Right atrium auricular region (tissue), 2 donors: Measurements from ENCODE around the gene NIT1. TPM values are rescaled to one million over a fixed set of nuclear protein-coding genes. Genes with fewer than 3 reads are reported as not detected.

ENCODE experiments used
- DNase-seq: peaks from one replicate; pipeline ENCODE4 v3.0.0-alpha.2; 2019; ENCODE audit warnings: low spot score
- H3K27ac ChIP-seq, 2 donors: fragments of 200-600 bp; sonication (generic); 1 replicate in 1 of 2; 2 replicates in 1 of 2; pipeline ENCODE4 v1.5.1; 2016 to 2019
- H3K27me3 ChIP-seq, 2 donors: fragments of 200-600 bp; sonication (generic); one replicate each; pipeline versions ENCODE4 v1.5.1 to v1.6.0; 2017 to 2019
- H3K36me3 ChIP-seq: fragments of 200-600 bp; sonication (generic); one replicate; pipeline ENCODE4 v1.5.1; 2016
- H3K4me1 ChIP-seq, 2 donors: fragments of 200-600 bp; sonication (generic); one replicate each; pipeline versions ENCODE4 v1.5.1 to v1.6.0; 2017 to 2019
- H3K4me3 ChIP-seq, 2 donors: fragments of 200-600 bp; sonication (generic); 1 replicate in 1 of 2; 2 replicates in 1 of 2; pipeline ENCODE4 v1.5.1; 2017 to 2019; ENCODE audit warnings: mild to moderate bottlenecking in 1 of 2, moderate library complexity in 1 of 2
- H3K9me3 ChIP-seq, 2 donors: fragments of 200-600 bp; sonication (generic); one replicate each; pipeline ENCODE4 v1.5.1; 2019
- total RNA-seq, 2 donors: library from RNA; depleted of rRNA; stranded (reverse); fragments of >200 nt; gene quantifications; one replicate each; pipeline ENCODE4 v1.1.0, GENCODE V29; 2016
- TF ChIP-seq, protein P1 (sequence below), 2 donors: fragments of 200-600 bp; sonication (generic); IDR thresholded peaks; one replicate each; pipeline ENCODE4 v1.5.1; 2019; ENCODE audit warnings: antibody characterized with exemption in 2 of 2

The NIT1 gene
- total RNA-seq, 2 donors from 2014 or later: 19.1 to 26.0 TPM

- peaks cover 21% of the 10 kb centered on the region for H3K36me3 ChIP-seq
- TF ChIP-seq, protein P1, sequence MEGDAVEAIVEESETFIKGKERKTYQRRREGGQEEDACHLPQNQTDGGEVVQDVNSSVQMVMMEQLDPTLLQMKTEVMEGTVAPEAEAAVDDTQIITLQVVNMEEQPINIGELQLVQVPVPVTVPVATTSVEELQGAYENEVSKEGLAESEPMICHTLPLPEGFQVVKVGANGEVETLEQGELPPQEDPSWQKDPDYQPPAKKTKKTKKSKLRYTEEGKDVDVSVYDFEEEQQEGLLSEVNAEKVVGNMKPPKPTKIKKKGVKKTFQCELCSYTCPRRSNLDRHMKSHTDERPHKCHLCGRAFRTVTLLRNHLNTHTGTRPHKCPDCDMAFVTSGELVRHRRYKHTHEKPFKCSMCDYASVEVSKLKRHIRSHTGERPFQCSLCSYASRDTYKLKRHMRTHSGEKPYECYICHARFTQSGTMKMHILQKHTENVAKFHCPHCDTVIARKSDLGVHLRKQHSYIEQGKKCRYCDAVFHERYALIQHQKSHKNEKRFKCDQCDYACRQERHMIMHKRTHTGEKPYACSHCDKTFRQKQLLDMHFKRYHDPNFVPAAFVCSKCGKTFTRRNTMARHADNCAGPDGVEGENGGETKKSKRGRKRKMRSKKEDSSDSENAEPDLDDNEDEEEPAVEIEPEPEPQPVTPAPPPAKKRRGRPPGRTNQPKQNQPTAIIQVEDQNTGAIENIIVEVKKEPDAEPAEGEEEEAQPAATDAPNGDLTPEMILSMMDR (IDR thresholded peaks at IDR 0.05): no peak
- H3K9me3 ChIP-seq: no peaks in the 10 kb centered on the region
- peak overlapping the region; percentile 84 to 89 for H3K27ac ChIP-seq
- no peak for DNase-seq
- H3K4me1 ChIP-seq: peaks cover 0 to 38% of the 10 kb centered on the region in 2 donors
- no peaks in the 10 kb centered on the region for H3K27me3 ChIP-seq
- peak overlapping the region; percentile 75 to 90 for H3K4me3 ChIP-seq
Observed at GRCh38 chr1:161164901-161165610, 47.2 kb downstream of the NIT1 start.

DNA sequence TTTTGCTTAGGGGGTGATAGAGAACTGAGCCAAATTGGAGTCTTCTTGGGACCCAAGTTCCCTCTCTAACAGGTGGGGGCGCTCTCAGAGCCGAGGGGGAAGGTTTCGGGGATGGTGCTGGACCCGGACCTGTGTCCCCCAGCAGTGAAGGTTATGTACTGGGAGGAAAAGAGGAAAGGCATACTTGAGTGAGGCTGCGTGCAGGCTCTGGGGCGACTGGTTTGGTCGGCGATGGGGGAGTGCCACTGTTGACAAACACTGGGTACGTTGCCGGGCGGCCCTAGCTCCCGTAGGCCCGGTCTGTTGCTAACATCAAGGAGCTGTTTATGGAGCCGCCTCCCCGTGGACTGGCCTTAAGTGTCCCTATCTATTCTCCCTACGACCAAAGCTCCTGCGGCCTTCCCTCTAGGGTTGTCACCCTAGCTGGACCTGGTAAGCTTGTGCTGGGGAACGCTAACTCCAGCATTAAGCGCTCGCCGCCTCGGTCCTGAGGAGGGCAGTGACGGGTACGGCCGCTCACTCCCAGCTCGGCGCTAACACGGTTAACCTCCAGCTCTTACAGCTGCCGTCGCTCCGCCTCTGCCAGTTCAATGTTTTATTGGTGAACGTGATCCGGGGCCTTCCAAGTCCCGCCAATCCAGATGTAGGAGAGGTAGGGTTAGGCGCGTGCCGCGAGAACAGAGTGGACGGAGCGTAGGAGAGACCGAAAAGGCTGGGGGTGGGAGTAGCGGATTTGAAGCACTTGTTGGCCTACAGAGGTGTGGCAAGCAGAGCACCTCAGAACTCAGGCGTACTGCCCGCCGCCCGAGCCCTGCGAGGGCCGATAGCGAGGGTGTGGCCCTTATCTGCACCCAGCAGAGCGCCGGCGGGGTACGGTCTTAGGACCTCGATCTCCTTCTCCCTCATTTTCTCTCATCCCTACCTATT lies 48.1 kb downstream of the NIT1 start, which contains the start of gene PPOX:
Gene PPOX (plus strand): TSS at position 685 of the 927 bp plus-strand sequence. CDS start 422 bp downstream, outside the sequence.
- peaks cover 0 to 28% of the 10 kb centered on the region in 2 donors for H3K4me1 ChIP-seq
- H3K9me3 ChIP-seq: no peaks in the 10 kb centered on the region
- TF ChIP-seq, protein P1 (IDR thresholded peaks at IDR 0.05): peak; percentile 37 to 61
- peak; percentile 99 for DNase-seq
- H3K27me3 ChIP-seq: no peaks in the 10 kb centered on the region
- peak within 1 kb of the TSS; percentile 75 to 90 for H3K4me3 ChIP-seq
- peak within 1 kb of the TSS; percentile 84 to 89 for H3K27ac ChIP-seq
- H3K36me3 ChIP-seq: peaks cover 30% of the 10 kb centered on the region

DNA sequence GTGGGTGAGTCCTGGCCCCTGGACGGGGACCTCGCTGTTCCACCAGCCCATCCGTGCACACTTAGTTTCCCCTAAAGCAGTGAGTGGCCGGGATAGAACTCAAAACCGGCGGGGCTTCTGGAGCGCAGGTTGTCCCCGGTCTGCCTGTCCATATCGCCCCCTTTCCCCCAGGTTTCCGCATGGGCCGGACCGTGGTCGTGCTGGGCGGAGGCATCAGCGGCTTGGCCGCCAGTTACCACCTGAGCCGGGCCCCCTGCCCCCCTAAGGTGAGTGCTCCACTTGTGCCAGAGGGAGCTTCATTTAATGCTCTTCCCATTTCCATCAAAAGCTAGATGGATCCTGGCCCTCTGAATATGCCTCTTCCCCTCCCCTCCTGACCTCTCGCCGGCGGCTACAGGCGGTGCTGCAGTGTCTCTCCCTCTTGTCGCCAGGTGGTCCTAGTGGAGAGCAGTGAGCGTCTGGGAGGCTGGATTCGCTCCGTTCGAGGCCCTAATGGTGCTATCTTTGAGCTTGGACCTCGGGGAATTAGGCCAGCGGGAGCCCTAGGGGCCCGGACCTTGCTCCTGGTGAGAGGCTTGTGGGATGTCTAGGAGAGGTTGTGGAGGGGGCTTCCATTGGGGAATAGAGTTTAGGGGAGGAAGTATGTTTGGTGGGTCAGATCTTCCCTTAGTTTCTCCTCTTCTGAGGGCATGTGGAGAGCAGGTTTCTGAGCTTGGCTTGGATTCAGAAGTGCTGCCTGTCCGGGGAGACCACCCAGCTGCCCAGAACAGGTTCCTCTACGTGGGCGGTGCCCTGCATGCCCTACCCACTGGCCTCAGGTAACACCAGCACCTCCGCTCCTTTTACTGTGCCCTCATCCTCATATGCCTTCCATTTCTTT lies 49.0 kb downstream of the NIT1 start:
- Histone ChIP-seq H3K27me3 (no peaks in the 10 kb centered on the region), H3K4me1 (peaks cover 0 to 19% of the 10 kb centered on the region in 2 donors), H3K9me3 (no peaks in the 10 kb centered on the region), H3K36me3 (peaks cover 39% of the 10 kb centered on the region), H3K27ac (peak overlapping the region; percentile 84 to 89), H3K4me3 (peak overlapping the region; percentile 75 to 90)
- TF ChIP-seq, protein P1 (IDR thresholded peaks at IDR 0.05): no peak
- no peak for DNase-seq

GRCh38 chr1:161168906-161169305 lies 51.0 kb downstream of the NIT1 start:
- TF ChIP-seq, protein P1 (IDR thresholded peaks at IDR 0.05): no peak
- peaks cover 3 to 34% of the 10 kb centered on the region in 2 donors for H3K4me1 ChIP-seq

More at GRCh38 chr1:161168906-161169305, 51.0 kb downstream of the NIT1 start:
- no peak overlapping the region for H3K4me3 ChIP-seq
- H3K27ac ChIP-seq: no peak overlapping the region
- DNase-seq: no peak
- H3K9me3 ChIP-seq: no peaks in the 10 kb centered on the region
- H3K27me3 ChIP-seq: no peaks in the 10 kb centered on the region
- H3K36me3 ChIP-seq: peaks cover 52% of the 10 kb centered on the region

Other genes starting within 250 kb of the NIT1 start
- gene ITLN1, start 232.9 kb upstream of the NIT1 start, total RNA-seq: 1,000 to 10,000 TPM; 1,064 to 3,973 TPM
- 1 to 10 TPM; 2.0 to 6.3 TPM for gene ITLN2, start 163.3 kb upstream of the NIT1 start, total RNA-seq
- 10 to 100 TPM; 11.2 to 26.2 TPM for gene F11R, start 97.0 kb upstream of the NIT1 start, total RNA-seq
- gene TSTD1, start 79.1 kb upstream of the NIT1 start, total RNA-seq: 100 to 1,000 TPM in 1 of 2 donors, 10 to 100 TPM in 1; 95.0 to 118 TPM
- 10 to 100 TPM; 21.7 to 25.5 TPM for gene USF1, start 72.1 kb upstream of the NIT1 start, total RNA-seq
- gene ARHGAP30, start 48.2 kb upstream of the NIT1 start, total RNA-seq: 1 to 10 TPM; 1.4 to 4.6 TPM
- gene NECTIN4, start 28.5 kb upstream of the NIT1 start, total RNA-seq: under 1 TPM in 1 of 2 donors, not detected in 1; 0.75 TPM
- gene KLHDC9, start 19.7 kb upstream of the NIT1 start, total RNA-seq: 1 to 10 TPM; 2.9 to 7.8 TPM
- gene PFDN2, start 68 bp upstream of the NIT1 start, total RNA-seq: 10 to 100 TPM; 39.9 to 42.2 TPM
- 10 to 100 TPM; 21.8 to 28.9 TPM for gene DEDD, start 14.6 kb downstream of the NIT1 start, total RNA-seq
- gene UFC1, start 35.9 kb downstream of the NIT1 start, total RNA-seq: 10 to 100 TPM; 53.0 to 77.4 TPM
- gene USP21, start 41.4 kb downstream of the NIT1 start, total RNA-seq: 10 to 100 TPM; 13.5 to 14.4 TPM
- gene PPOX, start 48.3 kb downstream of the NIT1 start, total RNA-seq: 1 to 10 TPM; 8.3 to 9.6 TPM
- 10 to 100 TPM; 24.3 to 32.7 TPM for gene B4GALT3, start 59.4 kb downstream of the NIT1 start, total RNA-seq
- 10 to 100 TPM; 12.6 to 19.5 TPM for gene ADAMTS4, start 80.9 kb downstream of the NIT1 start, total RNA-seq
- 100 to 1,000 TPM; 148 to 311 TPM for gene NDUFS2, start 84.3 kb downstream of the NIT1 start, total RNA-seq
- gene FCER1G, start 97.2 kb downstream of the NIT1 start, total RNA-seq: 10 to 100 TPM; 16.8 to 77.8 TPM
- gene APOA2, start 105.5 kb downstream of the NIT1 start, total RNA-seq: not detected
- gene TOMM40L, start 108.0 kb downstream of the NIT1 start, total RNA-seq: 10 to 100 TPM; 23.9 to 35.3 TPM
- gene NR1I3, start 120.1 kb downstream of the NIT1 start, total RNA-seq: not detected
- gene PCP4L1, start 140.6 kb downstream of the NIT1 start, total RNA-seq: under 1 TPM in 1 of 2 donors, not detected in 1; 0.59 TPM
- 1 to 10 TPM; 1.7 to 5.1 TPM for gene MPZ, start 191.9 kb downstream of the NIT1 start, total RNA-seq
- 100 to 1,000 TPM in 1 of 2 donors, 10 to 100 TPM in 1; 37.8 to 151 TPM for gene SDHC, start 196.3 kb downstream of the NIT1 start, total RNA-seq
- not detected for gene CFAP126, start 249.8 kb downstream of the NIT1 start, total RNA-seq